ENCODE data around the gene FAM83E. TPM values are rescaled to one million over a fixed set of nuclear protein-coding genes. Genes with fewer than 3 reads are reported as not detected.
"Not testable (repeated sequence)": the region's sequence is repeated elsewhere in the genome, so short reads cannot be mapped to it uniquely, and the experiment has no call there.

Gene FAM83E
- 1.6 TPM in 1 of 2 replicates, not detected in the other for total RNA-seq (2014; rRNA removed; shearing (Covaris generic))

DNA sequence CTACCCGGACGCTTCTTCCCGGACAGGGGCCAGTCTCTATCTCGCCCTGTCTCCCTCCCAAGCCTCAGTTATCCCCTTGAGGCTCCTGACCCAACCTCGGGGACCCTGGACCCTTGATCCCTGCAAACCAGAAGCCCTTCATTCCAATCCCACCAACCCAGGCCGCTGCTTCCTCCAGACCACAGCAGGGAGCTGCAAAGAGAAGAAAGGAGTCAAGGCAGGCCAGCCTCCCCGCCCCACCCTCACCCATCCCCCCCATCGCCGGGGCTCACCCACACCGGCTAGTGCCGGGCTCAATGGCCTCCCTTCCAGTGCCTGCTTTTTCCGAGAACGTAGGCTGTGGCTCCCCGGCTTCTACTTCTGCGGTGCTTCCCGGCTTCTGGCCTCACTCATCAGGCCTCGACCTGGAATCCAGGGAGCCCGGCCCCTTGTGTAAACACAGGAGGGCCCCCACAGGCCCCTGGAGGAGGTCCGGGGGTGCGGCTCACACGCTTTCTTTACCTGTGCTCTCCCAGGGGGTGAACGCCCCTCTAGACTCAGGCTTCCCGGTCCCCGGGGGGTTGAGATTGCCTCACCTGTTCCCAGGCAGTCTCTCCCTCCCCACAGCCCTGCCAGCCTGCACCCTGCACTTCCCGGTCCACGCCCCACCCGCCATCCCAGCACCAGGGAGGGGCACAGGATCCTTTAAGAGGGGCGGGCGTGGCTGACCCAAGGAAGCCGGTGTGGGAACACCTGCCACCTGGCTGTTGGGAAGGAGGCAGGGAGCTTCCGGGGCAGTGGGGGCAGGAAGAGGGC, at the start of gene FAM83E:
Gene FAM83E (minus strand): TSS at position 641 of the 795 bp plus-strand sequence. CDS start 1,704 bp downstream, outside the sequence.
- no peak for DNase-seq (ENCODE audit: low read depth)

DNA sequence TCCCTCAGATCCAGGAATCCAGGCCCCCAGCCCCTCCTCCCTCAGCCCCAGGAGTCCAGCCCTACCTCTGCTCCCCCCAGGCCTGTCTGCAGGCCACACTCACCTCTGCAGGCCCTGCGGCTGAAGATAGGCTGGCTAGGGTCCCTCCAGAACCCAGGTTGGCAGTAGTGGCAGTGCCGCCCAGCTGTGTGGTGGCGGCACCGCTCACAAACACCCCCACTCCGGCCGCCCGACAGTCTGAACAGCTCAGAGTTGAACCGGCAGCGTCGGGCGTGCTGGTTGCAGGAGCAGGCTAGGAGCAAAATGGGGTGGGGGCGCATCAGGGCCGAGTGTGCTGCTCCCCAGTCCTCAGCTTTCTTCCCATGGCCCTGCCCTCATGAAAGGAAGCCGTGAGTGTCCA, 49.6 kb upstream of the FAM83E start:
- no peak for DNase-seq (ENCODE audit: low read depth)

DNA sequence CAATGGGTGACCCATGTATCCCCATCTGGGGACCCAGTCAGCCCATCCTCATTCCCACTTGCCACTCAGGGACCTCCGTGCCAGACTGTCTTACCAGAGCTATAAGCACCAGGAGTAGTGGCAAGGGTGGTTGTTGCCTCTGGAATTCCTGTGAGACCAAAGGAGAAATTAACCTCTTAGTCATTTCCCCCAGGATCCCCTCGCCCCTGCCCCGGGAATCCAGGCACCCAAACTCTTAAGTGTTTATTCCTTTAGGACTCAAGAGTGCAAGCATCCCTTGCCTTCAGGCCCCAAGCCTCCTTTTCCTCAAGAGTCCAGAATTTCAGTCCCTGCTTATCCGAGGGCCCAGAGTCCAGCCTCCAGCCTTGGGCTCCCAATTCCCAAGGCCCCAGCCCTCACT, 48.8 kb upstream of the FAM83E start:
- DNase-seq (ENCODE audit: low read depth), result no peak

DNA sequence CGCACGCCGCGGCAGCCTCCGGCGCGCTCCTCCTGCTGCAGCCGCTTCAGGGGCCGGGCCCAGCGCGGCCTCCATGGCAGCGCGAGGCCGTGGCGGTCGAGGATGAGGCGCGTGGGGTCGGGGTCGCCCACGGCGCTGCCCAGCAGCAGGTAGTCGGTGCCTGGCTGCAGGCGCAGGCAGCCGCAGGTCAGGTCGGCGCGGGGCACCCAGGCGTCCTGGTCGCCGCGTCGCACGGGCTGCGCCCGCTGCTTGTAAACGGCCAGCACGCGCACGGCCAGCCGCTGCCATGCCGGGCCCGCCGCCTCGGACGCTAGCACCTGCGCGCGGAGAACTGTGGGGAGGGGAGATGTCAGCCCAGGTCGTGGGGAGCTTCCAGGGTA, 46.8 kb upstream of the FAM83E start:
- no peak for DNase-seq (ENCODE audit: low read depth)

DNA sequence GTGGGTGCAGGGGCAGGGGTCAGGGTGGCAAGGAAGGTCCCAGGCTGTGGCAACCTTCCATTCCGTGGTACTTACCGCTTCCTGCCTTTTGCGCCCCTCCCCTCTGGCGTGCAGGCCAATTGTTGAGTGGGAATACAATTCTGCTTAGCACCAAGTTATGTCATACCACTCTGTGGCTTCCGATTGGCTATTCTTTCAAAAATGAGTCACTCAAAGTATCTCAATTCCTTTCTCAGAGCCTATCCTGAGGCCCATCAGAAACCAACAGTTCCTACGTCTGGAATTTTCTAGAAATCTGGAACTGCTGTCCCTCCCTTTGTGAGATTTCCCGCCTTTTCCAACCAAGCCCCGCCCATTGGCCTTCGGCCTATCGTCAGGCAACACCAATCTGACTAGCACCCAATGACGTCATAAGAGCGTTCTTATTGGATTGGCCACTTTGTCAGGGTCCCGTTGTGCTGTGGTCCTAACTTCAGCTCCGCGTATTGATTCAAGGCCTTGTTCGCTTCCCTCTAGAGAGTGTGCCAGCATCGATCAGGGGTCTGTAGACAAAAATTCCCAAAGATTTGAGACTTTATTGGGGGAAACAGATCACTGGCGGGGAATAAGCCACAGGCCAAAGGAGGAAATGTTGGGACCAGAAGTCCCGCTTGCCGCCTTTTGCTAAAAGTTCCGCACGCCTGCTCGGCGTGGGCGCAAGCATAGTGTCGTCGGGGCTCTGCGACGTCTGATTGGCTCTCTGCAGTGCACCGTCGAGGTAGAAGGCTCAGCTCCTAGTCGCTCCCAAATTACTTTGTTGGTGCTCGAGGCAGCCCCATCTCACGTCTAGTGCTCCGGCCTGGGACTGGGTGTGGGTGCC, 46.2 kb upstream of the FAM83E start:
- DNase-seq (ENCODE audit: low read depth), result peak; percentile 93

DNA sequence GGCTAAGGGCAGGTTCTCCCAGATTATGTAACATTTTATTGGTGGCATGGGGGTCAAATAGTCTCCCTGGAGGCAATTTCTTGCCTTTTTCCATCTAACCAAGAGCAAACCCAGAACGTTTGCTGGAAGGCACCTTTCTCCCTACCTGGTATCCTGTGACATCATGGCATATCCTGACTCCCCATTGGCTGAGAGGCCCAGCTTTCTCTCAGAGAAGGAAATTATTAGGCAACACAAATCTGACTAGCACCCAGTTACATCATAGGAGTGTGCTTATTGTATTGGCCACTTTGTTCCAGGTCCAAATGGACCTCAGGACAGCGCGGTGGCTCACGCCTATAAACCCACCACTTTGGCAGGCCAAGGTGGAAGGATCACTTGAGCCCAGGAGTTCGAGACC, 44.9 kb upstream of the FAM83E start:
- DNase-seq (ENCODE audit: low read depth), result no peak

DNA sequence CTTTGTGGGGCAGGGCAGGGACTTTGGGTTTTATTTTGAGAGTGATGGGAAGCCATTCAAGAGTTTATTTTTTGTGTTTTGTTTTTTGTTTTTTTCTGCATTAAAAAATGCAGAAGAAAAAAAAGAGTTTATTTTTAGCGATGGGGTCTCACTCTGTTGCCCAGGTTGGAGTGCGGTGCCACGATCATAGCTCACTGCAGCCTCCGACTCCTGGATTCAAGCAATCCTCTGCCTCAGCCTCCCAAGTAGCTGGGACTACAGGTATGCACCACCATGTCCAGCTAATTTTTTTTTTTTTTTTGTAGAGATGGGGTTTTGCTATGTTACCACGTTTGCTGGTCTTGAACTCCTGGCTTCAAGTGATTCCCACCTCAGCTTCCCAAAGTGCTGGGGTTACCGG, 43.6 kb upstream of the FAM83E start:
- DNase-seq (ENCODE audit: low read depth), result no peak

DNA sequence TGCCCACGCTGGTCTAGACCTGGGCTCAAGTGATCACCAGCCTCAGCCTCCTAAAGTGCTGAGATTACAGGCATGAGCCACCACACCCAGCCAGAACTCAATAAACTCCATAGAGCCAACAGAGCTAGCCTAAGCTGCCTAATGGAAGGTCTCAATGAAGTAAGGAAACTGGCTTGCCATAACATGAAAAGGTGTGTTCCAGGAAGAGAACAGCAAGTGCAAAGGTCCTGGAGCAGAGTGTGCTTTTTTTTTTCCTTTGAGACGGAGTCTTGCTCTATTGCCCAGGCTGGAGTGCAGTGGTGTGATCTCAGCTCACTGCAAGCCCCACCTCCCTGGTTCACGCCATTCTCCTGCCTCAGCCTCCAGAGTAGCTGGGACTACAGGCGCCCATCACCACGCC, 43.0 kb upstream of the FAM83E start:
- not testable (repeated sequence) for DNase-seq (ENCODE audit: low read depth)

DNA sequence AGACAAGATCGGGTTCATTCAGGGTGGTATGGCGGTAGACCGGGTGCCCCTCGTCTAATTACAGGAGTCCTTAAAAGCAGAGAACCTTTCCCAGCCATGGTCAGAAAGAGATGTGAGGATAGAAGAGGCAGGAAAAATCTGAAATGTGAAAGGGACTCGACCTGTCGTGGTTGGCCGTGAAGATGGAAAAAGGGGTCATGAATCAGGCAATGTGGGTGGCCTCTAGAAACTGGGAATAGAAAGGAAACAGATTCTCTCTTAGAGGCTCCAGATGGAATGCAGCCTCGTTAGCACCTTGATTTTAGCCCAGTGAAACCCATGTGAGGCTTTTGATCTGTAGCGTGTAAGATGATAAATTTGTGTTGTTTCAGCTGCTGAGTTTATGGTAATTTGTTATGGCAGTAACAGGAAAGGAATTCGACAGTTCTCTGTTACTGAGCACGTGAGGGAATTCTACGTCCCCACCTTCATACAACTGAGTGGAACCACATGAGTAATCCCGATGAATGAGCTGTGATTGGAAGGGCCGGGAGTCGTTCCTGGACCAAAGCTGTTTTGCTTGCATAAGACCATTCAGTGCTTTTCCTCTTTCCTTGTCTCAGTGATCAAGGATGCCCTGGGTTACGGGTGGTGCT, 42.1 kb upstream of the FAM83E start:
- peak; percentile 79 for DNase-seq (ENCODE audit: low read depth)

DNA sequence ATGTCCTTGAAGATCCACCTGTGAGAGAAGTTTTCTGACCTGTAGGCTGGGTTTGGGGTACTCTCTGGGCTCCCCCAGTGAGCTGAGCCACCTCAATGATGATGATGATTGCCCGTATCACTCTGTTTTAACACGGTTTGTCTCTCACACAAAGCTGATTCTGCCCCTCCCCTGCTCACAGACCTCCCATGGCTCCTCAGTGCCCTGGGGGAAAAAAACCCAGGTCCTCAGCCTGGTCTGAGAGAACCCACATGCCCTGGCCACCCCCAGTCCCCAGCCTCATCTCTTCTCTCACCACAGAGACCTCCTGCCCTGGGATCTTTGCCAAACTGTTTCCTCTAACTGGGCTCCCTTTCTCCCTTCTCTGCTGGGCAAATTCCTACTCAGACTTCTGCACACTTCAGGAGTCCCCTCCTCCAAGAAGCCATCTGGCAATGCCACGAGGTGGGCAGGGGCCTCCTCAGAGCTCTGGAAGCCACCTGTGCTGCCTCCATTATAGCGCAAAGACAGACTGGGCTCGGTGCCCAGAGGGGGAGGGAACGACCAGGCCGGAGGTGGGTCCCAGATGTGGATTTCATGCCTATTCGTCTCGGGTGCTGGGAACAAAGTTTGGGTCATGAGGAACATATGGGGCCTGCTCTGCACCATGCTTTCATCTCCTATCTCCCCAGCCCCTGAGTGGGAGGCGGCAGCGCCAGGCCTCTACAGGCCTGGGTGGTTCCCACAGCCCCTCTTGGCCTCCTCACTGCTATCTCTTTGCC, 39.6 kb upstream of the FAM83E start:
- peak; percentile 76 for DNase-seq (ENCODE audit: low read depth)

DNA sequence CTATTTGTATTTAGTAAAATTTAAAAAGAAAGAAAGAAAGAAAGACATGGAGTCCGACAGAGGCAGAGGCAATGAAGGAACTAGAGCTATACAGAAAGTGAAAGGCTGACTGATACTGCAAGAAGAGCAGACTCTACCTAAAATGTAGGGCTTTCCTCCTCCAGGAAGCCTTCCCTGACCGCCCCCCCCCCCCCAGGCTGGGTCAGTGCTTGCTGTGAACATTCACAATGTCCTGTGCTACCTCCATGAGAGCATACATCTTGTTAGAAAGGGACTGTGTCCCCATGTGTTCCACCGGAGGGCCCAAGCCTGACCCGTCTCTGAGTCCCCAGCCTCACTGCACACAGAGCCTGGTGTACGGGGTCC, 36.8 kb upstream of the FAM83E start:
- no peak for DNase-seq (ENCODE audit: low read depth)

DNA sequence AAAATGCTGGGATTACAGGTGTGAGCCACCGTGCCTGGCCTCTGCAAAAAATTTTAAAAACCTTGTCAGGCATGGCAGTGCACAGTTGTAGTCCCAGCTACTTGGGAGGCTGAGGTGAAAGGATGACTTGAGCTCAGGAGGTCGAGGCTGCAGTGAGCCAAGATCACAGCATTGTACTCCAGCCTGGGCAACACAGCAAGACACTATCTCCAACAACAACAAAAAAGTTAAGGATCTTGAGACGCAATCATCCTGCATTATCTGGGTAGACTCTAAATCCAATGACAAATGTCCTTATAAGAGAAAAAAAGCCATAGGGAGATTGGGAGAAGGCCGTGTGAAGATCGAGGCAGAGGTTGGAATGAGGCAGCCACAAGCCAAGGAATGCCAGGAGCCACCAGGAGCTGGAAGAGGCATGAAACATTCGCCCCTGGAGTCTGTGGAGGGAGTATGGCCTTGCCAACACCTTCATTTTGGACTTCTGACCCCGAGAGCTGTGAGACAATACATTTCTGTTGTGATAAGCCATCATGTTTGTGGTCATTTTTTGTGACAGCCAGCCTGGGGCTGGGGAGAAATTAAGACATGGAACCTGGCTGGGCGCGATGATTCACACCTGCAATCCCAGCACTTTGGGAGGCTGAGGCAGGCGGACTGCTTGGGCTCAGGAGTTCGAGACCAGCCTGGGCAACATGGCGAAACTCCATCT, 36.3 kb upstream of the FAM83E start:
- no peak for DNase-seq (ENCODE audit: low read depth)

DNA sequence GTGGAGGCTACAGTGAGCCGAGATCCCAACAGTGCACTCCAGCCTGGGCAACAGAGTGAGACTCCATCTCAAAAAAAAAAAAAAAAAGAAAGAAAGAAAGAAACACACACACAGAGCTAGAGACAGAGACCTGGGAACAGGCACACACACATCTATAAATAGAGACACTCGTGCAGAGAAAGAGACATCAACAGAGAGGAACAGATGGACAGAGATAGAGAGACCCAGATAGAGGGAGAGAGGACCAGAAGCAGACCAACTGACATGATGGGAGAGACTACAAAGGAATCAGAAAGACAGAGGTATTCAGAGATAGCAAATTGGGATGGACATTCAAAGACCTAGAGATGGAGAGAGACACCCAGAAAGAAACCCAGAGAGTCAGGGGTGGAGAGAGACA, 33.3 kb upstream of the FAM83E start:
- no peak for DNase-seq (ENCODE audit: low read depth)

DNA sequence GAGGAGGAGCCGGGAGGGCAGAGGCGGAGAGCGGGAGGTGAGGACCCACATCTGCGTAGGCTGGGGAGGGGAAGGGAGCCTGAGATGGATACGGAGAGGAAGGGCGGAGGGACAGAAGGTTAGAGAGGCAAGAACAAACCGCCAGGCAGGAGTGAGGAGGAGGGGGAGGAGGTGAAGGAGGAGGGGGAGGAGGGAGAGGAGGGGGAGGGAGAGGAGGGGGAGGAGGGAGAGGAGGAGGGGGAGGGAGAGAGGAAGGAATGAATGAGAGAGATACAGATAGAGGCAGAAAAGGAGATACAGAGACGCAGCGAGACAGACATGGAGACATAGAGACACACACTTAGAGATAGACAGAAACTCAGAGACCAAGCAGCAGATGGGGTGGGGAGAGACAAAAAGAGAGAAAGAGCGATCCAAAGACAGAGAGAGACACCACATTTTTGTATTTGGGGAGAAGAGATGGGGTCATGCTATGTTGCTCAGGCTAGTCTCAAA, 31.9 kb upstream of the FAM83E start:
- DNase-seq (ENCODE audit: low read depth), result peak; percentile 78

DNA sequence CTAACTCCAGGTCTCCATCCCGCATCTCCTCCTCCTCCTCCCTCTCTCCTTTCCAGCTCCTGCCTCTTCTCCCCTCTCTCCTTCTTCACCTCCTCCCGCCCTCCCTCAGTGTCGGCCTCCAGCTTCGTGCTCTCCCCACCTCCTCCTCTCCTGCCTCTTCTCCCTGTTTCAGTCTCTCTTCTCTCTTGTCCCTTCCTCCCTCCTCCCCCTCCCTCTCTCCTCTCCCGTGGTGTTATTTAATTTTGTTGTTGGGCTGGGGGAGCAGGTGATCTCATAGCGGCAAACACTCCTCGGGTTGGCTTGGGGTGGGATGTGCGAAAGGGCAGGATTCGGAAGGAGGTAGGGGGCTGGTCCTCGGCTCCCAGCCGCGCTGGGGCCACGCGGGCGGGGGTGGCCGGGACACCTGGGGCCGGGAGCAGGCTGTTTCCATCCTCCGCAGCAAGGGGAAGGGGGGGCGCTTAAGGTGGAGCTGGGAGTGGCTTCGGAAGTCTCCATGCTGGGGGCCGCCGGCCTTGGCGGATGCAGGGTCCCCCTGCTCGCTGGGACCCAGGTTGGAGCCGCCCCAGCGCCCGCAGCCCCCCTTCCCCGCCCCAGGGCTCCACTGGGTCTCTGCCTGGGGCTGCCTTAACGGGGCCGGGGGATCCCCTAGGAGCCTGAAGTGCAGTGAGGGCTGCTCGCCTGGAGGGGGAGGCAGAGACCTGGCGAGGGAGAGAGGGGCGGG, 31.3 kb upstream of the FAM83E start, which contains the start of gene CA11:
Gene CA11 (minus strand): TSS at position 187 of the 721 bp plus-strand sequence. CDS start 555 bp downstream, outside the sequence.
- DNase-seq (ENCODE audit: low read depth), result no peak

DNA sequence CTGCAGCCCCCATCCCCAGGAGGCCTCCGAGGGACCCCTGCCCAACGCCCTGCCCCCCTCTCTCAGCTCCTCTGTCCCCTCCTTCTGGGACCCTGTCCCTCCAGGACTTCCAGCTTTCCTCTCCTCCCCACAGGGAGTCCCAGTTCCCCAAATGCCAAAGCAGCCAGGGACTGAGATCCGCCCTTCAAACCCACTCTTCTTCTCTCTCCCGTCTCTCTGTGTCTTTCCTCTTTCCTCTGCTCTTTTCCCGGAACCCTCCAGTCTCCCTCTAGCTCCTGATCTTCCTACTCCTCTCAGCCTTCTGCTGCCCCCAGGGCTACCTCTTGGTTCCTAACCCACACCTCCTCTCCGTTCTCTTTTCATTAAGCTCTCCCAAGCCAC, 30.7 kb upstream of the FAM83E start:
- DNase-seq (ENCODE audit: low read depth), result no peak

DNA sequence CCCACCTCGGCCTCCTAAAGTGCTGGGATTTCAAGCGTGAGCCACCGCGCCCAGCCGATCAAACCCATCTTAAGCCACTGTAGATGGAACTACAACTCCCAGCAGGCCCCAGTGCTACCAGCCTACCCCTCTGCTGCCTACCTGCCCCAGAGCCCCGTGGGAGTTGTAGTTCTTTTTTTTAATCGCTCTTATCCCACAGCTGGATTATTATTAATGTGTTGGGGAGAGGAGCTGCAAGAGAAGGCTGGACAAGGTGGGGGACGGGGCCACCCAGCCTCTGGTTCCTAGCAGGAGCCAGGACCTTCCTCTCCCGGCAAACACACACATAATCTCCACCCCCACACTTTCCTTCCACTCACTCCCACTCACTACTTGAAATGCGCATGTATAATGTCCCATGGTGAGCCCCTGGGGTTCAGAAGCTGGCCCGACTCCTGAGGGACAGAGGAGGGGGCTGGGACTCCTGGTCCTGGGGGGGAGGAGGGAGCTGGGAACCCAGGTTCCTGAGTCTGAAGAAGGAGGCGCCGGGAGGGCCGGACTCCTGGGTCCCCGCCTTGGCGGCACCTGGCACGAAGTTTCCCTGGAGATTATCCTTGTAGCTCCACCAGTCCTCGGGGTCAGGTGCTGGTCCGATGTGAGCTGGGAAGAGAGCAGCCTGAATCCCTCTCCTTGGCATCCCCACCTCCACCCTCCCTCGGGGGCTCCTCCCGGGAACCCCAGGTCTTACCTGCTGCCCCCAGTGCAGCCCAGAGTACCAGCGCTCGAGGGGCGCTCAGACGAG, 30.2 kb upstream of the FAM83E start:
- DNase-seq (ENCODE audit: low read depth), result peak; percentile 74

DNA sequence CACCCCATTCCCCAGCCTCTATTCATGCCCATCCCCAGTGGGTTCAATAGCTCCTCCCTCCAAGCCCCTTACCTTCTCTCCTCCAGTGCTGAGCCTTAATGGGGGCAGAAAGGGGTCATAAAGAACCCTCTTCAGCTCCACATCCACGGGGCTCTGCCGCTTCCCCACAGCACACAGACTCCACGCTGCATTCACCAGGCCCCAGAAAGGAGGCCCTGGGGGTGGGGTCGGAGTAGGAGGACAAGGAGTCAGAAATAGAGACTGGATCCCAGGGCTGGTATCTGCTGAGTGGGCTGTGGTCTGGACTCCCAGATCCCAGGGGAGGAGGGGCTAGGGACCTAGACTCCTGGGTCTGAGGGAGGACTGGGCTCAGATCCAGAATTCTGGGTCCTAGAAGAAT, 29.5 kb upstream of the FAM83E start:
- DNase-seq (ENCODE audit: low read depth), result no peak

DNA sequence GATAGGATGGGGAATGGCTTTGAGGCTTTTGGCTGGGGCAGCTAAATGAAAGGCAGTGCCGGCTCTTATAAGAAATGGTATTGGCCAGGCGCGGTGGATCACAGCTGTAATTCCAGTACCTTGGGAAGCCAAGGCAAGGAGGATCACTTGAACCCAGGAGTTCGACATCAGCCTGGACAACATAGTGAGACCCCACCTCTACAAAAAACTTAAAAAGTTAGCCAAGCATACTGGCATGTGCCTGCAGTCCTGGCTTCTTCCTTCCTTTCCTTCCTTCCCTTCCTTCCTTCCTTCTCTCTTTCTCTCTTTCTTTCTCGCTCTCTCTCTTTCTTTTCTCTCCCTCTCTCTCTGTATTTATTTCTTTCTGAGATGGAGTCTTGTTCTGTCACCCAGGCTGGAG, 28.0 kb upstream of the FAM83E start:
- DNase-seq (ENCODE audit: low read depth), result no peak
